HG02885 (cell line): ENCODE data around the gene DGKE.

Experiments used
- ATAC-seq: cut with Tn5 transposase; IDR thresholded peaks from one replicate; pipeline ENCODE4 v1.9.1; 2021; ENCODE audit warnings: mild to moderate bottlenecking; ENCODE audit not compliant: unreplicated experiment, poor library complexity

Gene DGKE

DNA sequence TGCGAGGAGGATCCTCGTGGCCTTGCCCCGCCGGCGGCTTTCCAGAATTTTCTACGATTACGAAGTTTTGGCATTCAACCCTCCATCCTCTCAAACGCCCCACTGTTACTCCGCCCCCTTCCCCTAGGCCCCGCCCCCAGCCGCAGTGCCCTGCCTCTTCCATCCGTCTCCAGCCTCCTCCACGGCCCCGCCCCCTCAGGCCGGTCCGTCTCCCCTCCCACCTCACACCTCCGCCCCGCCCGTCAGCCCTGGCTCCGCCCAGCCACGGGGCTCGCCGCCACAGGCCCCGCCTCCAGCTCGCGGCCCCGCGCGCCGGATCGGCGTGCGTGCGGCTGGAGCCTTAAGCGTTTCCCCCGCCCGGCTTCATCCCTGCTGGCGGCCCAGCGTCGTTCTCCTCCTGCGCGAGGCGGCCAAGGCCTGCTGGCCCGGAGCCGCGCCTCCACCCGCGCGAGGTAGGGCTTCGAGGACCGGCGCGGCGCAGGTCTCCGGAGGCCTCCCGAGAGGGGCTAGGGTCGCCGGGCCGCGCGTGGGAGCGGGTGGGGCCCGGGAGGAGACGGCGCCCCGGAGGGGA is at the start of gene DGKE, which contains the start of gene C17orf67:
DGKE (plus strand) TSS at position 343 of the 571 bp plus-strand sequence. CDS start 645 bp downstream, outside the sequence.
C17orf67 (minus strand) TSS at position 112 of the 571 bp plus-strand sequence. CDS start 18,110 bp downstream, outside the sequence.
- ATAC-seq = peak; percentile 80

GRCh38 chr17:56785405-56785804 is 48.5 kb upstream of the DGKE start:
- ATAC-seq = no peak

GRCh38 chr17:56785997-56786680 is 47.8 kb upstream of the DGKE start:
- no peak for ATAC-seq

DNA sequence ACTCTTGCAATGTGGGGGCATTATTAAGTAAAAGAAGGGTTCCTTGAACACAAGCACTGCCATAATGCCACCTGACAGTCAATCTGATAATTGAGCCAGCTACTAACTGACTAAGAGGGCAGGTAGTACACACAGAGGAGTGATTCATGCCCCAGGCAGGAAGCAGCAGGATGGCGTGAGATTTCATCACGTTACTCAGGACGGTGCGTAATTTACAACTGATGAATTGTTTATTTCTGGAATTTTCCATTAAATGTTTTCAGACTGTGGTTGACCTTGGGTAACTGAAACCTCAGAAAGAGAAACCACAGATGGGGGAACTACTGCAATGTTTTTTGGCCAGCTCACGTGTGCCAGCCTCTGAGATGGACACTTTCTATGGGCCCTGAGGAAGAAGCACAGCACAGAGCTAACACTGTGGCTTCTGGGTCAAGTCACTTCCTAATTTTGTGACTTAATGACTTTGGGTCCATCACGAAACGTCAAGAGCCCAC is 46.9 kb upstream of the DGKE start:
- ATAC-seq = peak; percentile 87

DNA sequence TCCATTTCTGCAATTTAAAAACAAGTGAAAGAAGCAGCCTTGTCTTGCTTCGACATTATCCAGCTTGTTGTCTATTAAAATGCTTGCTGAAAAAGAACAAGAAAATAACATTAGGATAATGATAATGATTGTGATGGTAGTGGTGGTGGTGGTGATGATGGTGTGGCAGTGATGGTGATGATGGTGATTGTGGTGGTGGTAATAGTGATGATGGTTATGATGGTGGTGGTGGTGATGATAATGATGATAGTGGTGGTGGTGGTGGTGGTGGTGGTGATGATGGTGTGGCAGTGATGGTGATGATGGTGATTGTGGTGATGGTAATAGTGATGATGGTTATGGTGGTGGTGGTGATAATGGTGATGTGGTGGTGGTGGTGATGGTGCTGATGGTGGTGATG is 41.7 kb upstream of the DGKE start:
- no peak for ATAC-seq

- ATAC-seq = no peak
These were observed 40.4 kb upstream of the DGKE start for GRCh38 chr17:56793531-56793930.

DNA sequence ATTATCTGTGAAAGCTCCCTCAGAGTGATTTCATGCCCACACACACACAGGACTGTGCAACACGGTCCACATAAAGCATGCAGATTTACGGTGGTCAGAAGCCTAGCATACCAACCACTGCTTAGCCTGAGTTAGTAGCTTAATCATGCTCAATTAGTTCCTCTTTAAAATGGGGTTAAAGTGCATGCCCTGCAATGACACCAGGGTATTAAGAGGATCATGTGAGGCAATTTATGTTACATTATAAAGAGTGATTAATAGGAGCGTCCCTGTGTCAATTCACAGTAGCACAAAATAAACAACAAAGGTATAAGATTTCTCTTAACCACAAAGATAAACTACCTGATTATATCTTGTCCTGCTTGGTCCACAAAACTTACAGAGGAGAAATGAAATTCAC is 40.0 kb upstream of the DGKE start:
- no peak for ATAC-seq

DNA sequence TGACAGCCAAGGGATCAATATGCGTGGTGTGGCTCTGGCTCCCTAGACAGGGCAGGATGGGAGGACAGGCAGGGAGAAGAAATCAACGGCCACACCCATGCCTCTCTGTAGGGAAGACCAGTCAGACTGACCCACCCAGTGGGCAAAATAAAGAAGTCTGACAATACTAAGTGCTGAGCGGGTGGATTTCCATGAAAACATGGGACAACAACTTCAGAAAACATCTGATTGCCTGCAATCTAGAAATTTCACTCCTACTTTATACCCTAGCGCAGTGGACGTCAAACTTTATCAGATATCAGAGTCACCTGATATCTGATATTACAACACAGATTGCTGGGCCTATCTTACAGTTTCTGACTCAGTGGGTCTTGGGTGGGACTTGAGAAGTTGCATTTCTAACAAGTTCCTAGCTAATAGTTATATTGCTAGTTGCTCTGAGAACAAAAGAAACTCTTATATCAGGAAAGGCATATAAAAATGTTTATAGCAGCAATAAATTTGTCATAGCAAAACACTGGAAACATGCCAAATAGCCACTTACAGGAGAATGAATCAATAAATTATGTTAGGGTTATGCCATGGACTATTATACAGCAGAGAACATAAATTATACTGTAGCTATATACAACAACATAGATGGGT is 38.6 kb upstream of the DGKE start:
- ATAC-seq = no peak

DNA sequence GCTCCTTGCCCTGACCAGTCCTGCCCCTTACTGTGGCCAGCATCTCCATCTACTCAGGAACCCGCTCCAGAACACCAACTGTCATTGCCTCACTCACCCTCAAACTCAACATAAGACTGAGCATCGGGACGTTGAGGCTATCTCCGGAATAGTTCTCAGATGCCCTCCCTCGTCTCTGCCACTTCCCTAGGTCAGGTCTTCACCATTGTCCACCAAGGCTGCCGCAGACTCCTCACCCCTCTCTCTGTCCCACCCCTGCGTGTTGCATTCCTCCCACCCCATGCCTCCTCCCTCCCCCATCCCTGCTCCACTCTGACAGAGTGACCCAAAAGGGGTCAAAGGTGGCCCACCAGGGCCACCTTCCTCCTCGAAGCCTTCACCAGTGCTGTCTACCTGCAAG is 37.4 kb upstream of the DGKE start:
- ATAC-seq = no peak

DNA sequence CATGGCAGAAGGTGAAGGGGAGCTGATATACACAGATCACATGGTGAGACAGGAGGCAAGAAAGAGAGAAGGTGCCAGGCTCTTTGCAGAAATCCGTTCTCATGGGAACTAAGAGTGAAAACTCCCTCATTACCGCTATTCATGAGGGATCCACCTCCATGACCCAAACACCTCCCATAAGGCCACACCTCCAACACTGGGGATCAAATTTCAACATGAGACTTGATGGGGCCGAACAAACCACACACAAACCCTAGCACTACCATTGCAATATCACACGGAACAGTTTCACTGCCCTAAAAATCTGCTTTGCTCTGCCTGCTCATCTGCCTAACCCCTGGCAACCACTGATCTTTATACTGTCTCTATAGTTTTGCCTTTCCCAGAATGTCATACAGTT is 35.0 kb upstream of the DGKE start:
- ATAC-seq = no peak

- ATAC-seq = no peak
These were observed 32.3 kb upstream of the DGKE start for GRCh38 chr17:56801459-56802178.

GRCh38 chr17:56803071-56803470 is 30.9 kb upstream of the DGKE start:
- ATAC-seq = no peak

- no peak for ATAC-seq
These were observed 29.5 kb upstream of the DGKE start for GRCh38 chr17:56804454-56804853.

GRCh38 chr17:56806949-56807348 is 27.0 kb upstream of the DGKE start:
- ATAC-seq = no peak

- ATAC-seq = no peak
These were observed 26.2 kb upstream of the DGKE start for GRCh38 chr17:56807723-56808122.

- no peak for ATAC-seq
These were observed 25.4 kb upstream of the DGKE start for GRCh38 chr17:56808503-56808902.

DNA sequence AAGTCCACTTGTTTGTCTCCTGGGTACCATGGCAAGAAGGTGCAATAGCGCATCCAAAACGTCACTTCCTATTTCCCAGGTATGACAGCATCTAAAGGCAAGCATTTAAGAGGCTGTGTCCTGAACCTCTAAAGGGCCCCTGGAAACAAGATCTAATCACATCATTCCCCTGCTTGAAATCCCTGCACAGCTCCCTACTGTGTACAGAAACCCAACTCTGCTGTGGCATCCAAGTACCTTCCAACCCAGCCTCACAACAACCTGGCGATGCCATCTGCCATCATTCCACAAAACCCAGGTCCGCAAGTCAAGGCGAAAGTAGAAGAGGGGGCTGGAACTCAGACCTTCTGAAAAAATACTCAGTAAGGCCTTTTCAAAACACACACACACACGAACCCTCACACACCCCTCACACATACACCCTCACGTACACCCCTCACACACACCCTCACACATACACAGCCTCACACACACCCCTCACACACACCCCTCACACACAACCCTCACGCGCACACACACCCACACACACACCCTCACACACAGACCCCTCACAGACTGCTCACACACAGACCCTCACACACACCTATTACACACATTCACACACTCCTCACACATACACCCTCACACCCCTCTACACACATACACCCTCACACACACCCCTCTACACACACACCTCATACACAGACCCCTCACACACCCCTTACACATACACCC is 24.7 kb upstream of the DGKE start:
- no peak for ATAC-seq

- ATAC-seq = no peak
These were observed 24.2 kb upstream of the DGKE start for GRCh38 chr17:56809820-56810179.

DNA sequence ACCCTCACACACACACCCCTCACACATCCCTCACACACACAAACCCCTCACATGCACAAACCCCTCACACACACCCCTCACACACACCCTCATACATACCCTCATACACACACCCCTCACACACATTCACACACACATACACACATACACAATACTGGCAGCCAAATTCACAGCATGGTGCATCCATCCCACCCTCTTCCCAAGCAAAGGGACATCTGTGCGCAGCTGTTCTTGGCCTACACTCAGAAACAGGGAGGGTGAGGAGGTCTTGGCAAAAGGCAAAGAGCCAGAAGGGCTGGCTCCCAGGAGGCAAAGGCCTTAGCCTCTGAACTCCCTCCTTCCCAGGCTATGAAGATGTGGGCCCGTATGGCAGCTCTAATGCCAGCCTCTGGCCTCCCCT is 23.6 kb upstream of the DGKE start:
- no peak for ATAC-seq
